Calu3 (cell line): ENCODE results near the gene PLB1. TPM values are rescaled to one million over a fixed set of nuclear protein-coding genes. Genes with fewer than 3 reads are reported as not detected.

Experiments
- BruUV-seq: library from RNA; stranded (reverse); fragments of 400-500 nt; replicated peaks from 2 replicates; lab custom pipeline; 2021; lab: Mats Ljungman, UMichigan
- CTCF ChIA-PET: fragments of 300-600 bp; sonication (Branson Sonifier 250); formaldehyde crosslinking; loops from one replicate; lab custom pipeline; 2022; ENCODE audit warnings: antibody characterized with exemption; lab: Charles Lee
- DNase-seq: peaks from one replicate; pipeline ENCODE4 v3.0.0; 2022
- H3K27ac Mint-ChIP-seq: one replicate; pipeline ENCODE4 v1.8.0; 2022; ENCODE audit warnings: mixed read lengths; ENCODE audit not compliant: unreplicated experiment
- H3K27me3 Mint-ChIP-seq: one replicate; pipeline ENCODE4 v1.8.0; 2022; ENCODE audit warnings: mixed read lengths; ENCODE audit not compliant: unreplicated experiment
- H3K36me3 Mint-ChIP-seq: one replicate; pipeline ENCODE4 v1.8.0; 2022; ENCODE audit warnings: mild to moderate bottlenecking, moderate library complexity, mixed read lengths; ENCODE audit not compliant: insufficient read depth, unreplicated experiment
- H3K4me1 Mint-ChIP-seq: one replicate; pipeline ENCODE4 v1.8.0; 2022; ENCODE audit warnings: mild to moderate bottlenecking, low read depth, mixed read lengths; ENCODE audit not compliant: unreplicated experiment
- H3K4me3 Mint-ChIP-seq: one replicate; pipeline ENCODE4 v1.8.0; 2022; ENCODE audit warnings: mild to moderate bottlenecking, low read depth, moderate library complexity, mixed read lengths; ENCODE audit not compliant: unreplicated experiment
- H3K9me3 Mint-ChIP-seq: one replicate; pipeline ENCODE4 v1.8.0; 2022; ENCODE audit warnings: low read depth, mixed read lengths; ENCODE audit not compliant: unreplicated experiment
- CTCF ChIP-seq: fragments of 200-600 bp; IDR thresholded peaks from one replicate; pipeline ENCODE4 v1.8.0; 2022; ENCODE audit warnings: antibody characterized with exemption; ENCODE audit not compliant: unreplicated experiment
- intact Hi-C: fragments of 100-400 bp; cut with micrococcal nuclease; formaldehyde crosslinking; loops from one replicate; pipeline ENCODE4 v1.10.0; 2022; ENCODE audit not compliant: unreplicated experiment
- total RNA-seq: library from RNA; stranded (reverse); gene quantifications from 2 replicates; pipeline ENCODE4 v1.2.3, GENCODE V29; 2022

Gene PLB1
- total RNA-seq, 1 experiment from 2014 or later: 1.6 TPM

- BruUV-seq: no TSS peak
- DNase-seq: no peak
- CTCF ChIA-PET: no interaction called here
- Mint-ChIP-seq H3K9me3 (peaks cover 2% of the 10 kb centered on the region), H3K4me3 (no peak overlapping the region), H3K36me3 (peaks cover 12% of the 10 kb centered on the region), H3K4me1 (peaks cover 76% of the 10 kb centered on the region), H3K27me3 (no peaks in the 10 kb centered on the region), H3K27ac (no peak overlapping the region)
- intact Hi-C loops: loop anchor here (2.0 kb wide), 2 partner anchors 39 to 59 kb away; no protein-coding TSS in a partner anchor
- TF ChIP-seq CTCF: no peak
Measured at GRCh38 chr2:28653892-28654662, 158.2 kb downstream of the PLB1 start.

DNA sequence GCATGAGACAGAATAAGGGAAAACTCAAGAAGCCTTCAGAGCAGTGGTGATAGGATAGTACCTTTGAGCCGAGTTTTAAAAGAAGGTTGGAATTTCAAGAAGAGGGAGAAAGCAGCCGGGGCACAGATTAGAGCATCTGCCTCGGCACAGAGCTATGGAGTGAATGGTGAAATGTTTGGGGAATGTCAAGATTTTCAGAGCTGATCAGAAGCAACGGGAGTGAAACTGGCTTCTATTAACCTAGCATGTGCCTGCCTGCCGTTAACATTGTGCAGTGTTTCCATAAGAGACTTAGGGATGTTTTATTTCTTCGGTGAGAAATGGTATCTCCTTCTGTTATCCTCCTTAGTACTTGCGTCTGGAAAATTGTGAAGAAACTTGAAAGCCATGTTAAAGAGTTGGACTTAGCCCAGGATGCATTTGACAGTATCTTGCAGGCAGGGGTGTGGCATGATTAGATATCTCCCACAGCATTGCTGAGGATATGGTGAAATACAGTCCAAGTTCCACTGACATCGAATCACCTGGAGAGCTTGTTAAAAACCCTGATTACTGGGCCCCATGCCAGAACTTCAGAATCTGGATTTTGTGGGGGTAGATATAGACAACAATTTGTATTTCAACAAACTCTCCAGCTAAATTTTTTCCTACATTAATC is 158.9 kb downstream of the PLB1 start:
- no peak for TF ChIP-seq CTCF
- H3K9me3 Mint-ChIP-seq: peaks cover 2% of the 10 kb centered on the region
- peaks cover 69% of the 10 kb centered on the region for H3K4me1 Mint-ChIP-seq
- DNase-seq: no peak
- H3K27me3 Mint-ChIP-seq: no peaks in the 10 kb centered on the region
- H3K4me3 Mint-ChIP-seq: no peak overlapping the region
- BruUV-seq: no TSS peak
- peak overlapping the region; percentile 13 for H3K27ac Mint-ChIP-seq
- peaks cover 6% of the 10 kb centered on the region for H3K36me3 Mint-ChIP-seq
- intact Hi-C loops: no loop called here
- CTCF ChIA-PET: interaction anchor here (0.5 to 1.5 kb wide), 2 partner anchors 61 to 179 kb away, joined by 3 to 4 read pairs; no protein-coding TSS in a partner anchor

DNA sequence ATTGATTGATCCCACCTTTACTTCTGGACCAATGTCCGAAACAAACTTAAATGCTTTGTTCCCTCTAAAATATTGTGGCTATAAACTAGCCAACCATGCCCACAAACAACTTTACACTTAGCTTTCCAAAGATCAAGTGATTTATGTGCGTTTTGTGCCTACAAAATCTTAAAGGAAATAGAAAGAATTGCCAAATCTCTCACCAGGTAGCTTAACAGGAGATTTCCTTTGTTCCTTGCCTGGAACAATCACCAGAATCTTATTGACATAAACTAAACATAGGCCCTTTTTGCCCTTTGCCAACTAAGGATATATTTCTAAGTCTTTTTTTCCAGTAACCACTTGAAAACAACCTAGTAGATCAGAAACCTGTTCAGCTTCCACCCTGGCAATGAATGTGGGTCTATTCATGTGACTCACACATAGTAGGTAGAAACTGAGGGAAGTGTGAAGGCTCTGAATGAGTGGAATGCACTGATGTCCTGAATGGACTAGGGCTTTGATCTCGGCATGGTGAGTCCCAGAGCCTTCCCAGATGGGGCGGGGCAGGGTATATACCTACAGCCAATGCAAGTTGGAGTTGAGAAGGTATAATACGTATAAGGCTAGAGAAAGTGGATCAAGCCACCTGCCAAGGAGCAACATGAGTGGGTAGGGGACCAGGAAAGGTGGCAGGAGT is 161.2 kb downstream of the PLB1 start:
- TF ChIP-seq CTCF: no peak
- Mint-ChIP-seq H3K4me3 (peak overlapping the region; percentile 8), H3K36me3 (peaks cover 10% of the 10 kb centered on the region), H3K9me3 (peaks cover 2% of the 10 kb centered on the region), H3K27ac (peak overlapping the region; percentile 71), H3K27me3 (no peaks in the 10 kb centered on the region), H3K4me1 (peaks cover 63% of the 10 kb centered on the region)
- no peak for DNase-seq
- no TSS peak for BruUV-seq
- CTCF ChIA-PET: interaction anchor here (0.6 kb wide), 1 partner anchor 18 kb away, joined by 6 read pairs; no protein-coding TSS in a partner anchor
- intact Hi-C loops: no loop called here

GRCh38 chr2:28658369-28658768 is 162.5 kb downstream of the PLB1 start:
- CTCF ChIA-PET: interaction anchor here (0.6 kb wide), 1 partner anchor 1212 kb away, joined by 3 read pairs; no protein-coding TSS in a partner anchor
- BruUV-seq: no TSS peak

More at GRCh38 chr2:28658369-28658768, 162.5 kb downstream of the PLB1 start:
- intact Hi-C loops: no loop called here
- DNase-seq: no peak
- no peak overlapping the region for H3K4me3 Mint-ChIP-seq
- peaks cover 12% of the 10 kb centered on the region for H3K36me3 Mint-ChIP-seq
- H3K9me3 Mint-ChIP-seq: peaks cover 2% of the 10 kb centered on the region
- H3K27ac Mint-ChIP-seq: peak overlapping the region; percentile 56
- no peak for TF ChIP-seq CTCF
- H3K4me1 Mint-ChIP-seq: peaks cover 66% of the 10 kb centered on the region
- no peaks in the 10 kb centered on the region for H3K27me3 Mint-ChIP-seq
